Measurements from ENCODE around the gene POLR3E.
"Not testable (repeated sequence)": the region's sequence is repeated elsewhere in the genome, so short reads cannot be mapped to it uniquely, and the experiment has no call there.

Gene POLR3E

DNA sequence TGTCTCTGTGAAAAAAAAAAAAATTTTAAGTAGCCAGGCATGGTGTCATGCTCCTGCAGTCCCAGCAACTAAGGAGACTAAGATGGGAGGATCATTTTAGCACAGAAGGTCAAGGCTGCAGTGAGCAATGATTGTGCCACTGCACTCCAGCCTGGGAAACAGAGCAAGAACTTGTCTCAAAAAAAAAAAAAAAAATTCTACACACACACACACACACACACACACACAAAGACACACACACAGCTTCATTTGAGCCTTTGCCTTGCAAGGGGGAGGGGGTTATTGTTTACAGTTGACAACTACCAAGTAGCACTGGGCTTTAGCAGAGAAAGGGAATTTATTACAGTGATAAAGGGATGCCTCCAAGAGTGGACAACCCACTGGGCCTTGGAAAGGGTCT is 4.9 kb upstream of the POLR3E start:
- DNase-seq (ENCODE audit: low spot score): no peak

DNA sequence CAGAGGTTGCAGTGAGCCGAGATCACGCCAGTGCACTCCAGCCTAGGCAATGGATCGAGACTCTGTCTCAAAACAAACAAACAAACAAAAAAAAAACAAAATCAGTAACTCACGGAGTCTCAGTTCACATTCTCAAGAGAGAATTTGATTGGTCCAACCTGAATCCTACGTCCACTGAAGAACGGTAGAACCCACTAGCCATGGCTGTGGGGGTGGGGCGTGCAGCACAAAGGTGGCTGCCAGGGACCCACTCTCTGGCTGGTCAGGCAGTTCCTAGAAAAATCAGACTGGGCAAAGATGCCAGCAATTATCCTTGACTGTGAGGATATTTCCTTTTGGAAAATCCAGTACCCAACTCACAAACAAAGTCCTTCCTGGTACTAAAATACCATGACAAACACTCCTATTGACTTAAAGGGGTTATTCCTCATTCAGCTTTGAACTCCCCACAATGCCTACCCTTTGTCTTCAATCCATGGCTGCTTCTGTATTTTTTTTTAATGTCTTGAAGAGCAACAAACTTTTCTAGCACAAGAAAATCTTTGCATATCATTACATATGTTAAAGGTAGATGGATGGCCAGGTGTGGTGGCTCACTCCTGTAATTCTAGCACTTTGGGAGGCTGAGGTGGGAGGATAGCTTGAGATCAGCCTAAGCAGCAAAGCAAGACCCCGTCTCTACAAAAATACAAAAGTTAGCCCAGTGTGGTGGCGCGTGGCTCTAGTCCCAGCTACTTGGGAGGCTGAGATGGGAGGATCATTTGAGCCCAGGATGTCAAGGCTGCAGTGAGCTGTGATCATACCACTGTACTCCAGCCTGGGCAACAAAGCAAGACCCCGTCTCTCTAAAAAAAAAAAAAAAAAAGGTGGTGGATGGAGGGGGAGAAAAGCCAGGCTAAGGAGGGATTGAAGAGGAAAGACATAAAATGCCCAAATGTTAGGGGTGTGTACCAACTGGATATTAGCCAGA is 3.8 kb upstream of the POLR3E start:
- no peak for DNase-seq (ENCODE audit: low spot score)

DNA sequence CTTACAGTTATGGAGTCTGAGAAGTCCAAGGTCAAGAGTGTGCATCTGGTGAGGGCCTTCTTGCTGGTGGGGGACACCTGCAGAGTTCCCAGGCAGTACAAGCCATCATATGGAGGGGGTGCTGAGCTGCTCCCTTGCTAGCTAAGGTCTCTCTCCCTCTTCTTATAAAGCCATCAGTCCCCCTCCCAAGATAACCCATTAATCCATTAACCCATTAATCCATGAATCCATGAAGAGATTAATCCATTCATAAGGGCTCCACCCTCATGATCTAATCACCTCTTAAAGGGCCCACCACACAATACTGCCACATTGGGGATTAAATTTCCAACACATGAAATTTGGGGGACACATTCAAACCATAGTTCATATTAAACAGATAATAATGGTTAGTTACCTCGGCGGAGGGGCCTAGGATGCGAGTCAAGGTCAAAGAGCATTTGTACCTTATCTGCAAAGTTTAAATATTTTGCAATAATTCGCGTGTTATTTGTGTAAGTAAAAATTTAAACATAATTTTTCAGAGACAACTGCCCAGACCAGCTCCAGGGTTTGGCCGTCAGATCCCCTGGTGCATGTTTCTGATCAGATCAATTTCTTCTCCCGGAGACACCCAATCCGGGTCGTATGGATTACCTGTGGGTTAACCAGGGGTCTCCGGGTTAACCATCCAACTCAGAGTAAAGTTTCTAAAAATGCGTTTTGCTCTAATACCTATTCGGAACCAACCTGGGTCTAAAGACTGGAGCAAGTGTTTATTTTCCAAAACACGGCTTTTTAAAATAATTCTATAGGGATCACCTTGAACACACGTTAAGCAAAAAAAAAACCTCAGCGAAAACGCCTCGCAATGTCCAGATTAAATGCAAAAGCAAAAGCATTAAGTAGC is 740 bp upstream of the POLR3E start:
- DNase-seq (ENCODE audit: low spot score): peak; percentile 26

DNA sequence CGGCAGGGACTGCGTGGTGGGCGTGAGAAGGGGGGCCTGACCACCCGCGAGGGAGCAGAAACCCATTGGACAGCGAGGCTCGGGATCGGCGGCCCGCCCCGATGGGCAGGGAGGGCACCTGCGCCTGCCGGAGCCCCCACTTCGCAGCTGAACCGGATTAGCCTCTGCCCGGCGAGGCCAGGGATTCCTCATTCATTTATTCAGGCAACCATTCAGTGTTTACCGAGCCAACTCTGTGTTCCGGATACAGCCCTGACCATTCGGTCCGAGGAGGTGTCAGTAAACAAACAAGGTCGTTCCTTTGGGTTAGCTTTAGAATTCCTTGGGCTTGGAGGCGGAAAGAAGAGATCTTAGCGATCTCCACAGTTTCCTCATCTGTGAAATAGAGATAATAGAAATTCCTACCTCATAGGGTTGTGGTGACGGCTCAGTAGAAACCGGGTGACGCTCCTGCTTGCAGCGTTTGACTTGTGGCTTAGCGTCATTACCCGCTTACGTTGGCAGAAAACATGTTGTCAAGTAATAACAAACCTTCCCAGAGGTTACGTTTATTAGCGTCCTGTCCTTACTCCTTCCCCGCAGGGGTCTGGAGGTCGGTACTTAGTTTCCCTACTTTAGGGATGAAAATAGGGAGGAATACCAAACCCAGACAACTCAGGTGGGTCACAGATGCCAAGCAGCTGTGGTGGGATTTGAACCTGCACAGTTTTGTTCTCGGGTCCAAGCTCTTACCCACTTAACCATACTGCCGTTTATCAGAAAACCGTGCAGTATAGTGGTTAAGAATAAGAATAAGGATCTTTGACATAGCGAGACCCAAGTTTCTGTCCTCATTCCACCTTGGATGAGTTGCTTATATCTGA is 893 bp downstream of the POLR3E start:
- DNase-seq (ENCODE audit: low spot score): peak; percentile 60

DNA sequence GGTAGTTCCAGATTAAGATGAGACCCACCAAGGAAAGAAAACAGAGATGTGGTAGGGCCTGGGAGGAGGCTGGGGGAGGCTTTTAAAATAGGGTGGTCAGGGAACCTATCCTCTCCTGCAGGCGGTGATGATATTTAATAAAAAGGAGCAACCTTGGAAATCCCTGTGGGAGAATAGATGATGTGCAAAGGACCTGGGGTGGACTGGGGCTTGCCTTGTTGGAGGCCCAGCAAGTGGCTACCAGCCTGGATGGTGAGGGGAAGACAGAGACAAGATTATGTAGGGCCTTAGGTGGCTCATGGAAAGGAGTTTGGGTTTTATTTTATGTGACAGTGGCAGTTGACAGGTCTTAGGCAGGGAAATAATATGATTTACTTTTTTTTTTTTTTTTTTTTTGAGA is 1.8 kb downstream of the POLR3E start:
- DNase-seq (ENCODE audit: low spot score): no peak

DNA sequence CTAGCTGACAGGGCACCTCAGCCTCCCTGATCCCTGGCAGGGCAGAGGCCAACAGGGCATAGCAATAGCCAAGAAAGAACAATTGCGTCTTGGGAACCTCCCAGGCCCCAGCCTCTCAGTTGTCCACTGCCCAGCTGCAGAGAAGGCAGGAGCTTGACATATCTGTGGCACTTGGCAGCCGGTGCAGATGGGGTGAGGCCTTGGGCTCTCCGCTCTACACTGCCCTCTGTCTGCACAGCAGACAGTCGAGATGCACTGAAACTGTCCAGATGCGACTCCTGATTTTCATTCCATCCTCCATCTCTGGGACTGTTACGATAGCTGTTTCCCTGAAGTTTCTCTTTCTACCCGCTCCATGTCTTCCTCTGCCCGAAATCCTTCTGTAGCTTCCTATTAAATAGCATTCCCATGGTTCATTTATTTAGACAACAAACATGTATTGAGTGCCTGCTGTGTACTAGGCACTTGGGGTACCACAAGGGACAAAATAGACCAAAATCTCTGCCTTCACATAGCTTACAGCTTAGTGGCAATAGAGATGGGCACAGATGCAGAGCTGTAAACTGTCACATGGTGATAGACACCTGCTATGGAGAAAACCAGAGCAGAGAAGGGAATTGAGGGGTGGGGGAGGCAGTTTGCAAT is 3.3 kb downstream of the POLR3E start:
- DNase-seq (ENCODE audit: low spot score): peak; percentile 65

DNA sequence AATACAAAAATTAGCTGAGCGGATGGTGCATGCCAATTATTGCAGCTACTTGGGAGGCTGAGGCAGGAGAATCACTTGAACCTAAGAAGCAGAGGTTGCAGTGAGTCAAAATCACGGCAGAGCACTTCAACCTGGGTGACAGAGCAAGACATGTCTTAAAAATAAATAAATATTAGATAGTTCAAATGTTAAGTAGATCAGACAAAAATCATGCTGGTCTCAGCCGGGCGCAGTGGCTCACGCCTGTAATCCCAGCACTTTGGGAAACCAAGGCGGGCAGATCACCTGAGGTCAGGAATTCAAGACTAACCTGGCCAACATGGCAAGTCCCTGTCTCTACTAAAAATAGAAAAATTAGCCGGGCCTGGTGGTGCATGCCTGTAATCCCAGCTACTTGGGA is 4.2 kb downstream of the POLR3E start:
- not testable (repeated sequence) for DNase-seq (ENCODE audit: low spot score)

DNA sequence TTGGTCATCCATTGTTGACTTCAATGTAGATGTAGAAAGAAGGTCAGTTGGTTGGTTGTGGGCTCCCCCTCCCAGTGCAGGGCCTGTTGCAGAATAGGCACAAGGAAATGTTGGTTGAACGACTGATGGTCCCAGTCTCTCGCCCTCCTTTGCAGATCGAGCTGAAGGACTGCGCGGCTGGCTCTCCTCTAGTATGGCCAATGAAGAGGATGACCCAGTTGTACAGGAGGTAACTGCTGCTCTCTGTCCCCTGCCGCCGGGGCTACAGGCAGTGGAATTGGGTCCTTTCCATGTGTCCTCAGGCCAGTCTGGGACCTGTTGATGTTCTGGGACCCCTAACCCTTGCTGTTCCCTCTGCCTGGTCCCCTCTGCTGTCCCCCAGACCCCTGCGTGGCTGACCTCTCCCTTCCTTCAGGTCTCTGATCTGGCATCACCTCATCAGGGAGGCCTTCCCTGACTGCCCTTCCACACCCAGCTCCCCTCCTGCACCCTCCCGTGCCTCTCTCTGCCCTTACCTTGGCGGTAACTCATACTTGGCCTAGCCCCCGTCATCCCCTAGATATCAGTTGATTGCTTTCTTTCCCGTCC is 5.7 kb downstream of the POLR3E start:
- no peak for DNase-seq (ENCODE audit: low spot score)

DNA sequence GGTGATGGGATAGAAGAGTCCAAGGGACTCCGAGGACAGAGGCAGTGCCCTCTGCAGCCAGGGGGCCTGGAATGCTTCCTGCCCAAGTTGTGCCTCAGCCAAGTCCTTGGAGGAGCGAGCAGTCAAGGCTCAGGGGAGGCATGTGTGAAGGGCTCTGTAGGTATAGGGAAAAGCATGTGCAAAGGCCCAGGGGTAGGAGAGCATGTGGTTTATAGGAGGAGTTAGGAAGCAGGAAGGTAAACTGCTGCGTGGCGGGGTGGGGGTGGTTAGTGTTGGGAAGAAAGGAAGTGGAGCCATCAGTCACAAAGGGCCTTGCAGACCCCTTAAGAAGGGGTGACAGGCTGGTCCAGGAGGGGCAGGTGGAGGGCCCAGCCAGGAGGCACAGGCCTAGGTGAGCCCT is 7.2 kb downstream of the POLR3E start:
- no peak for DNase-seq (ENCODE audit: low spot score)

DNA sequence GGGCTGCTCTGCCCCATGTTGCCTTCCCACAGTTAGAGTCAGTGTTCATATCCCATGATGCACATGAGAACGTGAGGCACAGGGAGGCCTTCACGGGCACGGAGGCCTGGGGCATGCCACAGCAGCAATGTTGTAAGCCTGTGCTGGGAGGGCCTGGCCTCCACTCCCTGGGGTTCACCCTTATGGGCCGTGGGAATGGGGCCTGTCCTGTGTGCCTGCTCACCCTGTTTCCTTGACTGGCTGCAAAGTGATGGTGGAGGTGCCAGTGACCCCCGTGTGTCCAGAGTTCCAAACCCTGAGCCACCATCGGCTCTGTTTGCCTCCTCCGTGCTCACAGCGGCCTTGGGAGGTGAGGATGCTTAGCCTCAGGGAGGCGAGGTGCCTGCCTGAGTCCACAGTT is 9.6 kb downstream of the POLR3E start:
- DNase-seq (ENCODE audit: low spot score): no peak

DNA sequence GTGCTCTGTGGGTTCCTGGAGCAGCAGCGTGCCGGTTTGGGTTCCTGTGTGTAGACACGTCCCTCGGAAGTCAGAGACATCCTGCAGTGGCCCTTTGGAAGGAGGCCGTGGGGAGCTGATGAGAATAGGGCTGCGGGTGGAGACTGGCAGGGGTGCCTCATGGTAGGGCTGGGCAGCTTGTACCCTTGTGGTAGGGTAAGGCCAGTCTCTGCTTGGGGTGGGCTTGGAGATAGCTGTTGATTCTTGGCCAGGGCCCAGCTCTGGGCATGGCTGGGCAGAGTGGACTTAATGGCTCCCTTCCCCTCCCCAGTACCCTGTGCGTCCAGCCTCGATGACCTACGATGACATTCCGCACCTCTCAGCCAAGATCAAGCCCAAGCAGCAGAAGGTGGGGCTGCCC is 10.6 kb downstream of the POLR3E start:
- DNase-seq (ENCODE audit: low spot score): no peak

DNA sequence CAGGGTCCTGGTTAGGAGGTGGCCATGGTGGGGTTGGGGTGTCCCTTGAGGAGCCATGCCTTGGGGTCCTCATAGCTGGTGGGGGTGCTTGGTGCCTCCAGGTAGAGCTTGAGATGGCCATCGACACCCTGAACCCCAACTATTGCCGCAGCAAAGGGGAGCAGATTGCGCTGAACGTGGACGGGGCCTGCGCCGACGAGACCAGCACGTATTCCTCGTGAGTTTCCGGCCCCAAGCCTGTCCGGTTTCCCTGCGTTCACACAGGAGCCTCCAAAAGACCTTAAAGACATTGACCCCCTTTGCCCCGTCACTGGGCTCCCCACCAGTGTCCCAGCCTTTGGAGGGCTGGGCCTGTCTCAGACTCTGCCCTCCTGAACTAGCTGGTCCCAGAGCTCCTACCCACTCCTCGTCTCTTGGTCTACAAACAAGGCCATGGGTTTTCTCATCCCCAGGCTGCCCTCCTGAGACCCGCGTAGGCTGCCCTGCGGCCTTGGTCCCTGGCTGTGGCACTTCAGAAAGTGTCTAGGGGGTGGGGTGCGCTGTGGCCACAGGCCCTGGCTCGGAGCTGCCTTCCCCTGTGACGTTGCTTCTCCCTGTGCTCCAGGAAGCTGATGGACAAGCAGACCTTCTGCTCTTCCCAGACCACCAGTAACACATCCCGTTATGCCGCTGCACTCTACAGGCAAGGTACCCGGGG is 11.8 kb downstream of the POLR3E start:
- no peak for DNase-seq (ENCODE audit: low spot score)

DNA sequence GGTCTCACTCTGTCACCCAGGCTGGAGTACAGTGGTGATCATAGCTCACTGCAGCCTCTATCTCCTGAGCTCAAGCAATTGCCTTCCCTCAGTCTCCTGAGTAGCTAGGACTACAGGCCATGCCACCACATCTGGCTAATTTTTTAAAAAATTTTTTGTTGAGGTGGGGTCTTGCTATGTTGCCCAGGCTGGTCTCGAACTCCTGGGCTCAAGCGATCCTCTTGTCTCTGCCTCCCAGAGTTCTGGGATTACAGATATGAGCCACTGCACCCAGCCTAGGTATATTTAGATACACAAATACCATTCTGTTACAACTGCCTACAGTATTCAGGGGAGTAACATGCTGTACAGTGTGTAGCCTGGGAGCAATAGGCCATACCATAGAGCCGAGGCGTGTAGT is 14.3 kb downstream of the POLR3E start:
- DNase-seq (ENCODE audit: low spot score): no peak

DNA sequence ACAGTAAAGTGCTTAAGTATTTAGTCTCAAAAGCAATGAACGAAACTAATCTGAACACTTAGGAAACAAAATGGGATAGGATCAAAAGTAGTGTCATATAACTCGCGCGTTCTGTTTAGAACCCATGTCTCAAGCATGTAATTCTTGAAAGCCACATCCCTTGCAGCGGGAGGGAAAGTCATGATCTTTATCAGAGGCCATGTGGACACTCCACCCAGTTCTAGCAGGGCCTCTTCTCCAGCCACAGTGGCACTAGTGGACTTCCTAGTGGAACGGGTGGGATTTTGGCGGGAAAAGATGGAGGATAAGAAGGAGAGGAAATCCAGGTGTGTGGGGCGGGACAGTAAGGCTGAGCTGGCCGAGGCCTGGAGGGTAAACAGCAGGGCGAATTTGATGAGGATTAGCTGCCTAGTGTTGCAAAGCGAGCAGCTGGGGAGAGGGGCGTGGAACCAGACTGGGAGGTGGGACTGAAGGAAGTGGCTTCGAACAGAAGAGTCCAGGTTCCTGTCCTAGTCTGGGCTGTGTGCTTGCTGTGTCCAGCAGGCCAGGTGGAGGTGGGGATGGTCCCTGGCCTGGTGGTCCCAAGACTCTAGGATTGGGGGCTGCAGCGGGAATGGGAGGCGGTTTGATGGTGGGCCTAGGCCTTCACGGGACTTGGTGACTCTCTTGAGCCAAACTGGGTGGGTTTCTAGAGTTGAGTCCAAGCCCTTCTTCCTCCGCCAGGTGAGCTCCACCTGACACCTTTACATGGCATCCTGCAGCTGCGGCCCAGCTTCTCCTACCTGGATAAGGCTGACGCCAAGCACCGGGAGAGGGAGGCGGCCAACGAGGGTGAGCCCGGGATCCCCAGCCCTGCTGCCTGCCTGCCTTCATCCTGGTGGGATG is 15.9 kb downstream of the POLR3E start:
- DNase-seq (ENCODE audit: low spot score): no peak

DNA sequence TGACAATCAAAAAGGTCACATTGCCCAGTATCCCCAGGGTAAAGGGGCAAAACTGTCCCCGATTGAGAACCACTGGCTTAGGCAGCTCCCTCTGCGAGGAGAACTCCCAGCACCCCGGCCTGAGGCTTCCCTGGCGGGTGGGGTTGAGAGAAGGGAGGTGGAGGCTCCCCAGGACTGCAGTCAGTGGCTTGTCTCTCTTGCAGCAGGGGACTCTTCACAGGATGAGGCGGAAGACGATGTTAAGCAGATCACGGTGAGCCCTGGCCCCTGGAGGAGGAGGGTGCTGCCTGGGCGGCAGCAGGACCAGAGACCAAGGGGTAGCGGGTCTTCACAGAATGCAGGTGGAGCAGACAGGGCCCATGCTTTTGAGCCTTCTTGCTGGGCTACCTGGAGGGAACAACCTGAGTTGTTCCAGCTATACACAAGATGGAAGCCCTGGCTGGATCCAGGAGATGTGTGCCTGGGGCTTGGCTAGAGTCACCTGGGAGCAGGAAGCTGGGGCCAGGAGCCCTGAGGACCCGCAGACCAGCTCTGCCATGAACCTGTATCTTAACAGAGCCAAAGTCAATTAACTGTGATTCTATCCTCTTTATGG is 16.8 kb downstream of the POLR3E start:
- no peak for DNase-seq (ENCODE audit: low spot score)

DNA sequence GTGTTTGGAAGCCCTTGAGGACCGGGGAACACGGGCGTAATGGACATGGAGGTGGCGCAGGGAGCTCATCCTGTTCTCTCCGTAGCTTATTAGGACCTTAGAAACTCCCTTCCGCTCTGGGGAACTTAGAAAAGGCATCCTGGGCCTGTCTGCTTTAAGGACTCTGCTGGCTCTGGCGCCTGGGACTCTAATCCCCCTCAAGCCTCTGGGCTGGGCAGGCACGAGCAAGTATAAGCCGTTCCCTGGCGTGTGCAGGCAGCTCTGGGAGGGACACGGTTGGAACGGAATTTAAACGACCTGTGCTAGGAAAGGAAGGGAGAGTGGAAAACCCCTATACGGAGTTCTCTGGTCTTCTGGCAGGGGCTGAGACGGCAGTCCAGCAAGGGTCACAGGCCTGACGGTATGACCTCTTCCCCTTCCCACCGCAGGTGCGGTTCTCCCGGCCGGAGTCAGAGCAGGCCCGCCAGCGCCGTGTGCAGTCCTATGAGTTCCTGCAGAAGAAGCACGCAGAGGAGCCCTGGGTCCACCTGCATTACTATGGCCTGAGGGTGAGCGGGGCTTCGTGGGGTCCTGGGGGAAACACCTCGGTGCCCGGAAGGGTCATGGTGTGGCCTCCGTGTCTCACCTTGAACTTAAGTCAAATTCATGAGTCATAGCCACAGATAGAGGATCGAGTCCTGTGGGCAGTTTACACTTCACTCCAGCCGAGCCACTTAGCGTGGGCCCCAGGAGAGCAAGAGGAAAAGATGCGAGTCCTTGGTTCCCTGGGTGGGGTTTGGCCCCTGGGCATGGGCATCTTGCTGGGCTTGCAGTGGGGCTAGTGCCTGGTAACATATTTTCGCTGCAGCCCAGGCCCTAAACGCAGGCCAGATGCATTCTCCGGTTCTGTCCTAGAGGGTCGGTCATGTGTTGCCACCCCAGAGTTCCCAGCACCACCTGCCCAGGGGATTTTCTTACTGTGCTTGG is 17.7 kb downstream of the POLR3E start:
- DNase-seq (ENCODE audit: low spot score): no peak

DNA sequence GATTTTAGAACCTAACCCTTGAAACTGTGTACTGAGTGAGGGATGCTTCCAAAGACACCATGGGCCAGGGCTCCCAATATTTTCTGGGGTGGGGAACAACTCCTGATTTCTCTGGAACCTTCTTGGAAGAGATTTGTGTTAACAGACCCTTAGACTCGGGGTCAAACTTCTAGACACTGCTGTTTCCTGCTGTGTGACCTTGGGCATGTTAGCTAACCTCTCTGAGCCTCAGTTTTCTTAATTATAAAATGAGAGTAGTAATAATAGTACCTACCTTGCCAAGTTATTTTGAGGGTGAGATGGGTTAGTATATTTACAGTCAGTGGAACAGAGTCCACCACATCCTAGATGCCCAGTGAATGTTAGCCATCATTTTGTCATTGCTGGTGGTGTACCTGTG is 18.8 kb downstream of the POLR3E start:
- DNase-seq (ENCODE audit: low spot score): no peak

DNA sequence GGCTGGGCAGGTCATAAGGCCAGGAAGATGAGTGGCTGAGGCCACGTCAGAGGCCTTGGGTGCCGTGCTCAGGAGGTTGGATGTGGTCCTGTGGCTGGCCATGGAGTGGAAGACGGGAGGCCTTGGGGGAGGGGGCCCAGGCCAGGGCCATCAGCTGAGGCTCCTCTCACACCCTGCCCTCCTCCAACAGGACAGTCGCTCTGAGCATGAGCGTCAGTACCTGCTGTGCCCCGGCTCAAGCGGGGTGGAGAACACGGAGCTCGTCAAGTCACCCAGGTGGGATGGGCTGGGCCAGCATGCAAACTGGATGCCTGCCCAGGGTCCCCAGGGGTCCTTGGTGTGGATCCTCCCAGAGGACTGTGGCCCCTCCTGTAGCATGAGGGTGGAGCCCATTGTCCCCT is 19.2 kb downstream of the POLR3E start:
- DNase-seq (ENCODE audit: low spot score): no peak

Measured in HuH-7.5 (cell line).